Loucy (cell line): Measurements from ENCODE around the gene ABCF1.

ENCODE experiments used
- EZH2phosphoT487 ChIP-seq: fragments of 200-600 bp; IDR thresholded peaks from 2 replicates; pipeline ENCODE4 v1.6.1; 2018; ENCODE audit warnings: antibody characterized with exemption, mild to moderate bottlenecking, moderate library complexity, borderline replicate concordance
- TF ChIP-seq, protein P1 (sequence below): fragments of 200-600 bp; sonication (generic); conservative IDR thresholded peaks from 2 replicates; pipeline ENCODE4 v1.5.1; 2014; ENCODE audit warnings: mild to moderate bottlenecking, antibody characterized with exemption, low read length

DNA sequence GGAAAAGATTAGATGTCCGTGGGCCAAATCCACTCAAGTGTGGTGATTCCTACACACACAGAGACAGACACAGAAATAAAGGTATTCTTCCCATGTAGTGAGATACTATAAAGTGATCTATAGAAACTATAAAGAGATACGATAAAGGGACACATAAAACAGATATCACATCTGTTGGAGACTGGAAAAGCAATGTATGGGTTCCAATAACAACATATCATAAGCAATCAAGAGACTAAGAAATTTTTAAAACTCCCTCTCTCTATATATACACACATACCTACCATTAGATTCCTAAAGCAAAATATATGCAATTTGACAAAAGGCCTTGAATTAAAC lies 40.6 kb downstream of the ABCF1 start:
- TF ChIP-seq EZH2phosphoT487, result no peak
- TF ChIP-seq, protein P1, sequence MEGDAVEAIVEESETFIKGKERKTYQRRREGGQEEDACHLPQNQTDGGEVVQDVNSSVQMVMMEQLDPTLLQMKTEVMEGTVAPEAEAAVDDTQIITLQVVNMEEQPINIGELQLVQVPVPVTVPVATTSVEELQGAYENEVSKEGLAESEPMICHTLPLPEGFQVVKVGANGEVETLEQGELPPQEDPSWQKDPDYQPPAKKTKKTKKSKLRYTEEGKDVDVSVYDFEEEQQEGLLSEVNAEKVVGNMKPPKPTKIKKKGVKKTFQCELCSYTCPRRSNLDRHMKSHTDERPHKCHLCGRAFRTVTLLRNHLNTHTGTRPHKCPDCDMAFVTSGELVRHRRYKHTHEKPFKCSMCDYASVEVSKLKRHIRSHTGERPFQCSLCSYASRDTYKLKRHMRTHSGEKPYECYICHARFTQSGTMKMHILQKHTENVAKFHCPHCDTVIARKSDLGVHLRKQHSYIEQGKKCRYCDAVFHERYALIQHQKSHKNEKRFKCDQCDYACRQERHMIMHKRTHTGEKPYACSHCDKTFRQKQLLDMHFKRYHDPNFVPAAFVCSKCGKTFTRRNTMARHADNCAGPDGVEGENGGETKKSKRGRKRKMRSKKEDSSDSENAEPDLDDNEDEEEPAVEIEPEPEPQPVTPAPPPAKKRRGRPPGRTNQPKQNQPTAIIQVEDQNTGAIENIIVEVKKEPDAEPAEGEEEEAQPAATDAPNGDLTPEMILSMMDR, result no peak
